Camera-type eye (tissue), 1 donor: ENCODE measurements around the gene TMEM86A. TPM values are rescaled to one million over a fixed set of nuclear protein-coding genes. Genes with fewer than 3 reads are reported as not detected.

ENCODE experiments used
- total RNA-seq: library from RNA; depleted of rRNA; stranded (reverse); fragments of >200 nt; gene quantifications from one replicate; pipeline ENCODE4 v1.2.3, GENCODE V29; 2014

The TMEM86A gene, protein sequence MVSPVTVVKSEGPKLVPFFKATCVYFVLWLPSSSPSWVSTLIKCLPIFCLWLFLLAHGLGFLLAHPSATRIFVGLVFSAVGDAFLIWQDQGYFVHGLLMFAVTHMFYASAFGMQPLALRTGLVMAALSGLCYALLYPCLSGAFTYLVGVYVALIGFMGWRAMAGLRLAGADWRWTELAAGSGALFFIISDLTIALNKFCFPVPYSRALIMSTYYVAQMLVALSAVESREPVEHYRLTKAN
- 7.3 TPM for total RNA-seq

DNA sequence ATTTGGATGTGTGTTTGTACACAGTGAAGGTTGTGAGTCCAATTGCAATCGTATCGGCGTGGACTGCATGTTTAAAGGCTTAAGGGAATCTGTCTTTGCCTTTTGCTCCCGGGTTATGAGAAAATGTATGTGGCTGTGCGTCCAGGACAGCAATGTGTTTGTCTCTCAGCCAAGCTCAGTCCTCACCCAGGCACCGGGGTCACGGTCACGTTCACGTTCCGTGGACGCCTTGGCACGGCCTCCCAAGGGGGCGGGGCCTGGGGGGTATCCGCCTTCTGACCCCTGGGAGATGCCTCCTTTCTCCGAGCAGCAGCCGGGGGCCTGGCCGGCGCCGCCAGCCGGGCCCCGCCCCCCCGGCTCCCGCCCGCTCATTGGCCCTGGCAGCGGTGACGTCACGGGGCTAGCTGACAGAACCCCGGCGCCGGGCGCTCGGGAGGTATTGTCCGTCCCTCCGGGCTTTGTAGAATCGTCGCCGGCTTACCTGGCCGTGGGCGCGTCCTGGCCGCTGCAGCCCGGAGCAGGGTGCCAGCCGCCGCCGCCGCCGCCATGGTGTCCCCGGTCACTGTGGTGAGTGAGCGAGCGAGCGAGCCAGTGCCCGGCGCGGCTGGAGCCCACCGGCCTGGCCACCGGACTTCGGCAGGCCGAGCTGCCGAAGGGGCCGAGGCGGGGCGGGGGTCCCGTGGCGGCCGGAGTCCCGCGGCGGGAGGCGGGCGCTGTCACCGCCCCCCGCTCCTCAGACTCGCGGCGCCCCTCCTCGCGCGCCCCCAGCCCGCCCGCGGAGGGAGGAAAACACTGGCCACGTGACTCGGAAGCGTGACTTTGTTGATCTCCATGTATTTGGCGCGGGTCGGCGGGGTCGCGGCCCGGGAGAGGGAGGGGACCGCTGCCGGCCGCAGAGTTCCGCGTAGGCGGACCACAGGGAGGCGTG, at the start of gene TMEM86A:
TMEM86A (plus strand) TSS at position 439 of the 928 bp plus-strand sequence; CDS start at position 547, 108 bp downstream.

GRCh38 chr11:18726040-18726439, 27.5 kb downstream of the TMEM86A start, which contains the start of gene IGSF22:
Gene IGSF22 (minus strand): TSS chr11:18726188. CDS start chr11:18724236, 1,952 bp downstream.

Other genes with a start within 250 kb of the TMEM86A start
- gene LDHAL6A, start 242.9 kb upstream of the TMEM86A start, total RNA-seq, result not detected
- 108 TPM for gene TSG101, start 171.8 kb upstream of the TMEM86A start, total RNA-seq
- 30.5 TPM for gene UEVLD, start 110.0 kb upstream of the TMEM86A start, total RNA-seq
- 1.5 TPM for gene MISFA, start 99.0 kb upstream of the TMEM86A start, total RNA-seq
- 29.7 TPM for gene SPTY2D1, start 64.4 kb upstream of the TMEM86A start, total RNA-seq
- gene IGSF22, start 27.4 kb downstream of the TMEM86A start, total RNA-seq, result 0.44 TPM
- 3.8 TPM for gene PTPN5, start 93.0 kb downstream of the TMEM86A start, total RNA-seq
- not detected for gene MRGPRX1, start 240.6 kb downstream of the TMEM86A start, total RNA-seq